Osteoblast (primary cell): ENCODE results near the gene GORASP2. TPM values are rescaled to one million over a fixed set of nuclear protein-coding genes. Genes with fewer than 3 reads are reported as not detected.

Source experiments
- DNase-seq: peaks from one replicate; pipeline ENCODE4 v3.0.0; 2011; ENCODE audit warnings: low spot score, mixed read lengths; ENCODE audit not compliant: insufficient read length; ENCODE audit errors: missing footprints
- H2AFZ ChIP-seq: 2 replicates; pipeline ENCODE4 v1.6.0; 2011; ENCODE audit warnings: mild to moderate bottlenecking, low read length
- H3K27ac ChIP-seq: 2 replicates; pipeline ENCODE4 v1.5.1; 2011; ENCODE audit warnings: mild to moderate bottlenecking, low read depth, low read length, moderate library complexity
- H3K27me3 ChIP-seq: 2 replicates; pipeline ENCODE4 v1.6.0; 2012; ENCODE audit warnings: mild to moderate bottlenecking, control low read depth, inconsistent platforms, low read length, moderate library complexity; ENCODE audit not compliant: insufficient read depth
- H3K36me3 ChIP-seq: 2 replicates; pipeline ENCODE4 v1.5.1; 2011; ENCODE audit warnings: mild to moderate bottlenecking, low read length, control low read depth, moderate library complexity; ENCODE audit not compliant: insufficient read depth
- H3K4me1 ChIP-seq: 2 replicates; pipeline ENCODE4 v1.5.1; 2011; ENCODE audit warnings: mild to moderate bottlenecking, low read length, control low read depth, moderate library complexity; ENCODE audit not compliant: insufficient read depth
- H3K4me2 ChIP-seq: 2 replicates; pipeline ENCODE4 v1.6.0; 2011; ENCODE audit warnings: mild to moderate bottlenecking, low read length; ENCODE audit not compliant: insufficient read depth
- H3K4me3 ChIP-seq: fragments of 200-600 bp; sonication (generic); 3 replicates; pipeline ENCODE4 v1.5.1; 2012; ENCODE audit warnings: mild to moderate bottlenecking, low read length, inconsistent platforms; ENCODE audit not compliant: insufficient read depth
- H3K79me2 ChIP-seq: 2 replicates; pipeline ENCODE4 v1.6.0; 2012; ENCODE audit warnings: mild to moderate bottlenecking, low read length, control low read depth, inconsistent platforms; ENCODE audit not compliant: insufficient read depth
- H3K9me3 ChIP-seq: 2 replicates; pipeline ENCODE4 v1.5.1; 2011; ENCODE audit warnings: low read depth, low read length, control low read depth
- H4K20me1 ChIP-seq: 2 replicates; pipeline ENCODE4 v1.6.0; 2012; ENCODE audit warnings: mild to moderate bottlenecking, low read length, control low read depth; ENCODE audit not compliant: insufficient read depth
- CTCF ChIP-seq: IDR thresholded peaks from 2 replicates; pipeline ENCODE4 v1.5.1; 2011; ENCODE audit warnings: mild to moderate bottlenecking, low read depth, low read length, moderate library complexity; ENCODE audit errors: extremely low read depth
- total RNA-seq: library from RNA; depleted of rRNA; stranded (reverse); fragments of >200 nt; gene quantifications from 2 replicates; pipeline ENCODE4 v1.2.3, GENCODE V29; 2012

Gene GORASP2
- total RNA-seq, 1 donor = 51.8 TPM

- H4K20me1 ChIP-seq = peaks cover 92% of the 10 kb centered on the region
- H3K4me3 ChIP-seq = no peak overlapping the region
- H3K36me3 ChIP-seq = no peaks in the 10 kb centered on the region
- no peak overlapping the region for H2AFZ ChIP-seq
- H3K4me1 ChIP-seq = no peaks in the 10 kb centered on the region
- no peak for DNase-seq
- H3K27ac ChIP-seq = no peak overlapping the region
- no peaks in the 10 kb centered on the region for H3K27me3 ChIP-seq
- H3K4me2 ChIP-seq = no peak overlapping the region
- no peaks in the 10 kb centered on the region for H3K9me3 ChIP-seq
- H3K79me2 ChIP-seq = peaks cover 100% of the 10 kb centered on the region
- no peak for TF ChIP-seq CTCF
These were observed 13.6 kb downstream of the GORASP2 start for GRCh38 chr2:170942615-170943014.

- Histone ChIP-seq H3K27ac (no peak overlapping the region), H2AFZ (no peak overlapping the region), H3K4me3 (no peak overlapping the region), H3K9me3 (no peaks in the 10 kb centered on the region), H3K27me3 (no peaks in the 10 kb centered on the region), H3K36me3 (no peaks in the 10 kb centered on the region), H3K4me2 (no peak overlapping the region), H3K79me2 (peaks cover 100% of the 10 kb centered on the region), H3K4me1 (no peaks in the 10 kb centered on the region), H4K20me1 (peaks cover 92% of the 10 kb centered on the region)
- no peak for DNase-seq
- TF ChIP-seq CTCF = no peak
These were observed 14.0 kb downstream of the GORASP2 start for GRCh38 chr2:170943041-170943440.

DNA sequence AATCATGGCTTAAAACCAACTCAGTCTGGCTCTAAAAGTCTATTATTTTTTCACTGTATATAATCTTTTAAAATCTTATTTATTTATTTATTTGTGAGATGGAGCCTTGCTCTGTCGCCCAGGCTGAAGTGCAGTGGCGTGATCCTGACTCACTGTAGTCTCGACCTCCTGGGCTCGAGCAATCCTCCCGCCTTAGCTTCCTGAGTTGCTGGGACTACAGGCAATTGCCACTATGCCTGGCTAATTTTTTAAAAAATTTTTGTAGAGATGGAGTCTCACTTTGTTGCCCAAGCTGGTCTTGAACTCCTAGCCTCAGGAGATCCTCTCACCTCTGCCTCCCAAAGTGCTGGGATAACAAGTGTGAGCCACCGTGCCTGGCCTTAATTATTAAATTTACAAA, 14.5 kb downstream of the GORASP2 start:
- Histone ChIP-seq H3K36me3 (no peaks in the 10 kb centered on the region), H4K20me1 (peaks cover 88% of the 10 kb centered on the region), H3K4me3 (no peak overlapping the region), H3K4me2 (no peak overlapping the region), H3K4me1 (no peaks in the 10 kb centered on the region), H3K27ac (no peak overlapping the region), H3K27me3 (no peaks in the 10 kb centered on the region), H3K79me2 (peaks cover 99% of the 10 kb centered on the region), H3K9me3 (no peaks in the 10 kb centered on the region), H2AFZ (no peak overlapping the region)
- no peak for DNase-seq
- TF ChIP-seq CTCF = no peak

GRCh38 chr2:170944545-170944944, 15.5 kb downstream of the GORASP2 start:
- Histone ChIP-seq H3K79me2 (peaks cover 95% of the 10 kb centered on the region), H3K9me3 (no peaks in the 10 kb centered on the region), H4K20me1 (peaks cover 79% of the 10 kb centered on the region), H3K4me2 (no peak overlapping the region), H3K36me3 (peaks cover 3% of the 10 kb centered on the region), H3K27ac (no peak overlapping the region), H2AFZ (no peak overlapping the region), H3K4me3 (no peak overlapping the region), H3K27me3 (no peaks in the 10 kb centered on the region), H3K4me1 (no peaks in the 10 kb centered on the region)
- no peak for DNase-seq
- TF ChIP-seq CTCF = no peak
